ENCODE measurements around the gene SCMH1. TPM values are rescaled to one million over a fixed set of nuclear protein-coding genes. Genes with fewer than 3 reads are reported as not detected.

The SCMH1 gene
- total RNA-seq, 1 experiment from 2014 or later: 42.7 TPM

DNA sequence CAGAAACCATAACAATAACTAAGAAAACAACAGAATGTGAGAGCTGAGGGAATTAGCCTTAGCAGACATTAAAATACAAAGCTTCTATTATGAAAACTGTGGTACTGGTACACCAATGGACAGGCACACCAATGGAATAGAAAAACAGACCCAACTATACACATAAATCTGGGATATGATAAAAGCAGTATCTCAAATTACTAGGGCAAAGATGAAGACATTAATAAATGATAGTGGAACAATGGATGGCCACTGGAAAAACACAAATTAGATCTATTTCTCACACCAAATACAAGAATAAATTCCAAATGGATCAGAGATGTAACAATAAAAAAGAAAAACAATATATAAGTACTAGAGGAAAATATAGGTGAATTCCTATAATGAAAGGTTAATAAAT, 155.2 kb downstream of the SCMH1 start:
- in situ Hi-C loops (cut with HindIII; ENCODE audit: low pct_unique_long_range_greater_than_20kb, low sequenced_read_pairs) (no loop called here), intact Hi-C loops (cut with micrococcal nuclease; ENCODE audit: unreplicated experiment) (no loop called here)
- no peaks in the 10 kb centered on the region for H3K9me3 ChIP-seq (ENCODE audit: control insufficient read depth, insufficient read depth, low read depth, low read length)
- TF ChIP-seq TCF7L2 (IDR thresholded peaks at IDR 0.05; ENCODE audit: low read depth, low read length): no peak
- TF ChIP-seq, protein P1, sequence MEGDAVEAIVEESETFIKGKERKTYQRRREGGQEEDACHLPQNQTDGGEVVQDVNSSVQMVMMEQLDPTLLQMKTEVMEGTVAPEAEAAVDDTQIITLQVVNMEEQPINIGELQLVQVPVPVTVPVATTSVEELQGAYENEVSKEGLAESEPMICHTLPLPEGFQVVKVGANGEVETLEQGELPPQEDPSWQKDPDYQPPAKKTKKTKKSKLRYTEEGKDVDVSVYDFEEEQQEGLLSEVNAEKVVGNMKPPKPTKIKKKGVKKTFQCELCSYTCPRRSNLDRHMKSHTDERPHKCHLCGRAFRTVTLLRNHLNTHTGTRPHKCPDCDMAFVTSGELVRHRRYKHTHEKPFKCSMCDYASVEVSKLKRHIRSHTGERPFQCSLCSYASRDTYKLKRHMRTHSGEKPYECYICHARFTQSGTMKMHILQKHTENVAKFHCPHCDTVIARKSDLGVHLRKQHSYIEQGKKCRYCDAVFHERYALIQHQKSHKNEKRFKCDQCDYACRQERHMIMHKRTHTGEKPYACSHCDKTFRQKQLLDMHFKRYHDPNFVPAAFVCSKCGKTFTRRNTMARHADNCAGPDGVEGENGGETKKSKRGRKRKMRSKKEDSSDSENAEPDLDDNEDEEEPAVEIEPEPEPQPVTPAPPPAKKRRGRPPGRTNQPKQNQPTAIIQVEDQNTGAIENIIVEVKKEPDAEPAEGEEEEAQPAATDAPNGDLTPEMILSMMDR (IDR thresholded peaks at IDR 0.05): no peak
- no peak for TF ChIP-seq SIN3A (IDR thresholded peaks at IDR 0.05; ENCODE audit: borderline replicate concordance, insufficient read depth, low read depth, low read length)
- no peak for TF ChIP-seq POLR2AphosphoS5 (IDR thresholded peaks at IDR 0.05; ENCODE audit: low read depth, low read length)
- TF ChIP-seq, protein P2, sequence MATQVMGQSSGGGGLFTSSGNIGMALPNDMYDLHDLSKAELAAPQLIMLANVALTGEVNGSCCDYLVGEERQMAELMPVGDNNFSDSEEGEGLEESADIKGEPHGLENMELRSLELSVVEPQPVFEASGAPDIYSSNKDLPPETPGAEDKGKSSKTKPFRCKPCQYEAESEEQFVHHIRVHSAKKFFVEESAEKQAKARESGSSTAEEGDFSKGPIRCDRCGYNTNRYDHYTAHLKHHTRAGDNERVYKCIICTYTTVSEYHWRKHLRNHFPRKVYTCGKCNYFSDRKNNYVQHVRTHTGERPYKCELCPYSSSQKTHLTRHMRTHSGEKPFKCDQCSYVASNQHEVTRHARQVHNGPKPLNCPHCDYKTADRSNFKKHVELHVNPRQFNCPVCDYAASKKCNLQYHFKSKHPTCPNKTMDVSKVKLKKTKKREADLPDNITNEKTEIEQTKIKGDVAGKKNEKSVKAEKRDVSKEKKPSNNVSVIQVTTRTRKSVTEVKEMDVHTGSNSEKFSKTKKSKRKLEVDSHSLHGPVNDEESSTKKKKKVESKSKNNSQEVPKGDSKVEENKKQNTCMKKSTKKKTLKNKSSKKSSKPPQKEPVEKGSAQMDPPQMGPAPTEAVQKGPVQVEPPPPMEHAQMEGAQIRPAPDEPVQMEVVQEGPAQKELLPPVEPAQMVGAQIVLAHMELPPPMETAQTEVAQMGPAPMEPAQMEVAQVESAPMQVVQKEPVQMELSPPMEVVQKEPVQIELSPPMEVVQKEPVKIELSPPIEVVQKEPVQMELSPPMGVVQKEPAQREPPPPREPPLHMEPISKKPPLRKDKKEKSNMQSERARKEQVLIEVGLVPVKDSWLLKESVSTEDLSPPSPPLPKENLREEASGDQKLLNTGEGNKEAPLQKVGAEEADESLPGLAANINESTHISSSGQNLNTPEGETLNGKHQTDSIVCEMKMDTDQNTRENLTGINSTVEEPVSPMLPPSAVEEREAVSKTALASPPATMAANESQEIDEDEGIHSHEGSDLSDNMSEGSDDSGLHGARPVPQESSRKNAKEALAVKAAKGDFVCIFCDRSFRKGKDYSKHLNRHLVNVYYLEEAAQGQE (IDR thresholded peaks at IDR 0.05; ENCODE audit: insufficient read depth in 1 of 2, low read depth in 2 of 2, low read length in 1 of 2): no peak
- ChIA-PET CTCF (interaction anchor here (0.6 kb wide), 1 partner anchor 35 kb away, joined by 3 read pairs; no protein-coding TSS in a partner anchor), POLR2A (no interaction called here)
- no peaks in the 10 kb centered on the region for H3K4me1 ChIP-seq (ENCODE audit: control insufficient read depth, insufficient read depth, low read length)
- BruUV-seq (replicated peaks): no TSS peak
- H3K27ac ChIP-seq (ENCODE audit: low read length): no peak overlapping the region
- DNase-seq (ENCODE audit: low read depth, low spot score): no peak
- H3K27me3 ChIP-seq (ENCODE audit: control insufficient read depth, insufficient read depth, low read length): no peaks in the 10 kb centered on the region
- ATAC-seq: no peak
- H3K4me3 ChIP-seq (ENCODE audit: low read depth in 2 of 2, low read length in 2 of 2): no peak overlapping the region
- no peaks in the 10 kb centered on the region for H3K36me3 ChIP-seq (ENCODE audit: control insufficient read depth, insufficient read depth, low read length)

DNA sequence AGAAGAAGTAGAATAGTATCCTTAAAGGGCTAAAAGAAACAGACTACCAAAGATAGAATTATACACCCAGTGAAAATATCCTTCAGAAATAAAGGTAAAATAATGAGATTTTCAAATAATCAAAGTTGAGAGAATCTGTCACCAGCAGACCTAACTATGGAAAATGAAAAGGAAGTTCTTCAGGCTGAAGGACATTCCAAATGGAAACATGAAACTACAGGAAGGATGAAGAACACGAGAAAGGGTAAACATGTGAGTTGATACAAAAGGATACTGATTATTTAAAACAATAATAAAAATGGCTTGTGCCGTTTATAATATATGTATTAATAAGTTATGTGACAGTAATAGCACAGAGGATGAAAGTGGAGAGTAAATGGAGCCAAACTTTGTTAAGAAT, 163.5 kb downstream of the SCMH1 start:
- H3K36me3 ChIP-seq (ENCODE audit: control insufficient read depth, insufficient read depth, low read length): no peaks in the 10 kb centered on the region
- no peak for ATAC-seq
- H3K4me1 ChIP-seq (ENCODE audit: control insufficient read depth, insufficient read depth, low read length): no peaks in the 10 kb centered on the region
- CTCF ChIA-PET: no interaction called here
- no peak overlapping the region for H3K27ac ChIP-seq (ENCODE audit: low read length)
- POLR2A ChIA-PET: no interaction called here
- no TSS peak for BruUV-seq (replicated peaks)
- DNase-seq (ENCODE audit: low read depth, low spot score): no peak
- TF ChIP-seq TCF7L2 (IDR thresholded peaks at IDR 0.05; ENCODE audit: low read depth, low read length) (no peak), POLR2AphosphoS5 (IDR thresholded peaks at IDR 0.05; ENCODE audit: low read depth, low read length) (no peak)
- H3K27me3 ChIP-seq (ENCODE audit: control insufficient read depth, insufficient read depth, low read length): no peaks in the 10 kb centered on the region
- intact Hi-C loops (cut with micrococcal nuclease; ENCODE audit: unreplicated experiment) (no loop called here), in situ Hi-C loops (cut with HindIII; ENCODE audit: low pct_unique_long_range_greater_than_20kb, low sequenced_read_pairs) (no loop called here)
- H3K9me3 ChIP-seq (ENCODE audit: control insufficient read depth, insufficient read depth, low read depth, low read length): peaks cover 17% of the 10 kb centered on the region; the same call in 1 of the 2 replicates
- no peak overlapping the region for H3K4me3 ChIP-seq (ENCODE audit: low read depth in 2 of 2, low read length in 2 of 2)

DNA sequence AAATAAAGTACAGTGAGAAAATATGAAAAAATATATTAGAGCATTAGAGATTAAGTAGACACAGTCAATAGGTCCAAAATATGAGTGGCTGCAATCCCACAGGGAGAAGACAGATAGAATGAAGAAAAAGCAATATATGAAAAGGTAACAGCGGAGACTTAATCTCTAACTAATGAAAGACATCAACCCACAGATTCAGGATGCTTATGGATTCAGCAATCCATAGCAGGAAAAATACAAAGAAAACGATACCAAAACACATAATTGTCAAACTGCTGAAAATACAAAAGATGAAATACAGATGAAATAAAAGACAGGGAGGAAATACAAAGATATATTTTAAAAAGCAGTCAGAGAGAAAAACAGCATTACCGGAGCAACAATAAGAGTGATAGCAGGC, 163.9 kb downstream of the SCMH1 start:
- ATAC-seq: no peak
- H3K27ac ChIP-seq (ENCODE audit: low read length): no peak overlapping the region
- TF ChIP-seq POLR2AphosphoS5 (IDR thresholded peaks at IDR 0.05; ENCODE audit: low read depth, low read length): no peak
- no peak for TF ChIP-seq TCF7L2 (IDR thresholded peaks at IDR 0.05; ENCODE audit: low read depth, low read length)
- no peak for TF ChIP-seq SIN3A (IDR thresholded peaks at IDR 0.05; ENCODE audit: borderline replicate concordance, insufficient read depth, low read depth, low read length)
- TF ChIP-seq, protein P1 (IDR thresholded peaks at IDR 0.05): no peak
- TF ChIP-seq, protein P2 (IDR thresholded peaks at IDR 0.05; ENCODE audit: insufficient read depth in 1 of 2, low read depth in 2 of 2, low read length in 1 of 2): no peak
- no peak overlapping the region for H3K4me3 ChIP-seq (ENCODE audit: low read depth in 2 of 2, low read length in 2 of 2)
- intact Hi-C loops (cut with micrococcal nuclease; ENCODE audit: unreplicated experiment): no loop called here
- no peaks in the 10 kb centered on the region for H3K36me3 ChIP-seq (ENCODE audit: control insufficient read depth, insufficient read depth, low read length)
- H3K9me3 ChIP-seq (ENCODE audit: control insufficient read depth, insufficient read depth, low read depth, low read length): peaks cover 17% of the 10 kb centered on the region; the same call in 1 of the 2 replicates
- ChIA-PET POLR2A (no interaction called here), CTCF (no interaction called here)
- BruUV-seq (replicated peaks): no TSS peak
- no peaks in the 10 kb centered on the region for H3K4me1 ChIP-seq (ENCODE audit: control insufficient read depth, insufficient read depth, low read length)
- DNase-seq (ENCODE audit: low read depth, low spot score): no peak
- no peaks in the 10 kb centered on the region for H3K27me3 ChIP-seq (ENCODE audit: control insufficient read depth, insufficient read depth, low read length)
- in situ Hi-C loops (cut with HindIII; ENCODE audit: low pct_unique_long_range_greater_than_20kb, low sequenced_read_pairs): no loop called here

Data from Panc1 (cell line).